Stimulated activated CD4-positive, alpha-beta T cell treated with anti-CD3 and anti-CD28 coated beads, Interleukin-4, amount 100 ng/mL, for 1 hour (primary cell): Measurements from ENCODE around the gene RASSF3.
"Not testable (repeated sequence)": the region's sequence is repeated elsewhere in the genome, so short reads cannot be mapped to it uniquely, and the experiment has no call there.

Experiments
- DNase-seq: peaks from one replicate; pipeline ENCODE4 v3.0.0-alpha.2; 2020

Gene RASSF3

GRCh38 chr12:64610079-64610659, at the start of gene RASSF3:
Gene RASSF3 (plus strand): TSS chr12:64610495. CDS start chr12:64610633, 138 bp downstream.
- DNase-seq = peak; percentile 72

GRCh38 chr12:64561302-64562136, 48.8 kb upstream of the RASSF3 start:
- DNase-seq = no peak

GRCh38 chr12:64566122-64566521, 44.2 kb upstream of the RASSF3 start:
- DNase-seq = no peak

- no peak for DNase-seq
These were observed 43.3 kb upstream of the RASSF3 start for GRCh38 chr12:64566831-64567517.

- DNase-seq = no peak
These were observed 42.7 kb upstream of the RASSF3 start for GRCh38 chr12:64567570-64567969.

- DNase-seq = no peak
These were observed 42.0 kb upstream of the RASSF3 start for GRCh38 chr12:64568298-64568697.

GRCh38 chr12:64569923-64570691, 40.2 kb upstream of the RASSF3 start:
- DNase-seq = no peak

- no peak for DNase-seq
These were observed 38.9 kb upstream of the RASSF3 start for GRCh38 chr12:64571411-64571810.

GRCh38 chr12:64572241-64572640, 38.1 kb upstream of the RASSF3 start:
- no peak for DNase-seq

- no peak for DNase-seq
These were observed 35.5 kb upstream of the RASSF3 start for GRCh38 chr12:64574837-64575236.

GRCh38 chr12:64577046-64577445, 33.2 kb upstream of the RASSF3 start:
- DNase-seq = no peak

- DNase-seq = no peak
These were observed 31.7 kb upstream of the RASSF3 start for GRCh38 chr12:64578566-64578965.

GRCh38 chr12:64580681-64581080, 29.6 kb upstream of the RASSF3 start:
- DNase-seq = no peak

- DNase-seq = no peak
These were observed 28.2 kb upstream of the RASSF3 start for GRCh38 chr12:64582114-64582513.

- DNase-seq = no peak
These were observed 27.4 kb upstream of the RASSF3 start for GRCh38 chr12:64582862-64583261.

GRCh38 chr12:64583395-64583770, 26.9 kb upstream of the RASSF3 start:
- not testable (repeated sequence) for DNase-seq

- no peak for DNase-seq
These were observed 26.4 kb upstream of the RASSF3 start for GRCh38 chr12:64583771-64584421.

- no peak for DNase-seq
These were observed 25.2 kb upstream of the RASSF3 start for GRCh38 chr12:64585104-64585503.

GRCh38 chr12:64587447-64587846, 22.8 kb upstream of the RASSF3 start:
- DNase-seq = no peak

GRCh38 chr12:64590183-64590582, 20.1 kb upstream of the RASSF3 start:
- DNase-seq = no peak

GRCh38 chr12:64595863-64596793, 14.2 kb upstream of the RASSF3 start:
- no peak for DNase-seq
